ENCODE results near the gene PCDHA5. TPM values are rescaled to one million over a fixed set of nuclear protein-coding genes. Genes with fewer than 3 reads are reported as not detected.

PCDHA5 gene
- total RNA-seq, 1 experiment from 2014 or later: 0.33 TPM

DNA sequence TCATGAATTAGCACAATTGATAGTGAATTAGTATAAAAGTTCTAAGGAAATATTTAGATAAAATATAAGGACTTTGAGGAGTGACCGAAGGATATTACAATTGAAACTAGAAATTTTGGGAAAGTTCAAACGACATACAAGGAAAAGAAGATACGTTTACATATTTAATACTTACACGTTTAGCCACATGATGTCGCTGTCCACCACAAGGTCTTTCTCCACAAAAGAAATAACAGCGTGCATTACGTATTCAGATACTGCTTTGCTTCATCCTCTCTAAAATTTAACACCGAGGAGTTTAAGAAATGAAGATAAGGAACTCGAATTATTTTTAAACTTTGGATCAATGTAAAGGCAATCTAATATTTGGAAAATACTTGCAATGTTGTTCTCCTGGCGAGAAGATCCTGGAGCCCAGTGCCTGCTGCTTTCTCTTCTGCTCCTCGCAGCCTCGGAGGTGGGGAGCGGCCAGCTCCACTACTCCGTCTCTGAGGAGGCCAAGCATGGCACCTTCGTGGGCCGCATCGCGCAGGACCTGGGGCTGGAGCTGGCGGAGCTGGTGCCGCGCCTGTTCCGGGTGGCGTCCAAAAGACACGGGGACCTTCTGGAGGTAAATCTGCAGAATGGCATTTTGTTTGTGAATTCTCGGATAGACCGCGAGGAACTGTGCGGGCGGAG is 20.5 kb upstream of the PCDHA5 start, which contains the start of gene PCDHA3:
PCDHA3 (plus strand) TSS at position 242 of the 678 bp plus-strand sequence.
- Histone ChIP-seq H3K14ac (ENCODE audit: insufficient read depth, low read length) (no peak within 1 kb of the TSS), H4K8ac (replicated peaks; ENCODE audit: insufficient read length, low read depth, low read length) (no peak within 1 kb of the TSS), H3K4me2 (ENCODE audit: insufficient read depth, insufficient read length, low read length) (no peak within 1 kb of the TSS), H3K4me1 (ENCODE audit: insufficient read depth, low read length) (no peaks in the 10 kb centered on the region), H4K5ac (ENCODE audit: insufficient read length, low read depth, low read length) (no peak within 1 kb of the TSS), H3T11ph (ENCODE audit: low read length) (no peak within 1 kb of the TSS), H2BK15ac (ENCODE audit: low read depth, low read length) (no peak within 1 kb of the TSS), H3K56ac (ENCODE audit: insufficient read length, low read depth, low read length) (no peak within 1 kb of the TSS), H3K9ac (ENCODE audit: extremely low read depth, insufficient read length, low read length) (no peak within 1 kb of the TSS), H2BK20ac (ENCODE audit: low read depth, low read length, poor library complexity, severe bottlenecking) (no peak within 1 kb of the TSS), H3K79me1 (ENCODE audit: insufficient read depth, low read depth, low read length, poor library complexity, severe bottlenecking) (no peaks in the 10 kb centered on the region), H2BK120ac (ENCODE audit: low read depth, low read length, poor library complexity, severe bottlenecking) (no peak within 1 kb of the TSS), H3K23ac (ENCODE audit: insufficient read length, low read depth, low read length) (no peak within 1 kb of the TSS), H2BK5ac (ENCODE audit: insufficient read length, low read length) (no peak within 1 kb of the TSS), H3K27ac (ENCODE audit: insufficient read length, low read depth, low read length) (no peak within 1 kb of the TSS), H3K9me3 (ENCODE audit: control insufficient read depth, low read depth, low read length) (no peaks in the 10 kb centered on the region), H3K27me3 (ENCODE audit: insufficient read depth, low read length) (no peaks in the 10 kb centered on the region), H3K23me2 (ENCODE audit: insufficient read length, low read depth, low read length, poor library complexity, severe bottlenecking) (no peaks in the 10 kb centered on the region), H3K4ac (ENCODE audit: low read depth, low read length) (no peak within 1 kb of the TSS), H2BK12ac (ENCODE audit: insufficient read length, low read depth, low read length) (no peak within 1 kb of the TSS), H2AFZ (ENCODE audit: low read length) (no peak within 1 kb of the TSS), H3K79me2 (ENCODE audit: insufficient read depth, low read length) (no peaks in the 10 kb centered on the region), H2AK5ac (ENCODE audit: insufficient read length, low read length) (no peak within 1 kb of the TSS), H4K91ac (ENCODE audit: insufficient read length, low read depth, low read length) (no peak within 1 kb of the TSS), H4K20me1 (ENCODE audit: control insufficient read depth, insufficient read depth, insufficient read length) (no peaks in the 10 kb centered on the region), H3K18ac (ENCODE audit: insufficient read length, low read depth, low read length) (no peak within 1 kb of the TSS)
- no peak for DNase-seq
- no peak within 1 kb of the TSS for H3K4me3 Mint-ChIP-seq
- TF ChIP-seq, protein P1, sequence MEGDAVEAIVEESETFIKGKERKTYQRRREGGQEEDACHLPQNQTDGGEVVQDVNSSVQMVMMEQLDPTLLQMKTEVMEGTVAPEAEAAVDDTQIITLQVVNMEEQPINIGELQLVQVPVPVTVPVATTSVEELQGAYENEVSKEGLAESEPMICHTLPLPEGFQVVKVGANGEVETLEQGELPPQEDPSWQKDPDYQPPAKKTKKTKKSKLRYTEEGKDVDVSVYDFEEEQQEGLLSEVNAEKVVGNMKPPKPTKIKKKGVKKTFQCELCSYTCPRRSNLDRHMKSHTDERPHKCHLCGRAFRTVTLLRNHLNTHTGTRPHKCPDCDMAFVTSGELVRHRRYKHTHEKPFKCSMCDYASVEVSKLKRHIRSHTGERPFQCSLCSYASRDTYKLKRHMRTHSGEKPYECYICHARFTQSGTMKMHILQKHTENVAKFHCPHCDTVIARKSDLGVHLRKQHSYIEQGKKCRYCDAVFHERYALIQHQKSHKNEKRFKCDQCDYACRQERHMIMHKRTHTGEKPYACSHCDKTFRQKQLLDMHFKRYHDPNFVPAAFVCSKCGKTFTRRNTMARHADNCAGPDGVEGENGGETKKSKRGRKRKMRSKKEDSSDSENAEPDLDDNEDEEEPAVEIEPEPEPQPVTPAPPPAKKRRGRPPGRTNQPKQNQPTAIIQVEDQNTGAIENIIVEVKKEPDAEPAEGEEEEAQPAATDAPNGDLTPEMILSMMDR (conservative IDR thresholded peaks at IDR 0.05): peak; percentile 45; the same call in 2 of the 3 replicates
- H3K27me3 Mint-ChIP-seq (ENCODE audit: low read depth): no peaks in the 10 kb centered on the region
- WGBS (ENCODE audit: extremely low coverage, insufficient read length, low lambda C conversion rate): no CpG with 5 or more reads among the region's 29 CpGs
- peaks cover 49 to 54% of the 10 kb centered on the region in 2 experiments for H3K9me3 Mint-ChIP-seq
- H3K27ac Mint-ChIP-seq: no peak within 1 kb of the TSS
- no peaks in the 10 kb centered on the region for H3K4me1 Mint-ChIP-seq
- peaks cover 8 to 49% (median 31%) of the 10 kb centered on the region in 3 experiments for H3K36me3 Mint-ChIP-seq (ENCODE audit: insufficient read depth in 1 of 3, low read depth in 3 of 3)

All from H9 (cell line).